Effector memory CD4-positive, alpha-beta T cell (primary cell): ENCODE data around the gene PTPN22.

Experiments
- DNase-seq, 3 donors: peaks; one replicate each; pipeline ENCODE4 v3.0.0-alpha.2; 2020
- H3K27ac ChIP-seq: 2 replicates; pipeline ENCODE4 v1.7.0; 2013; ENCODE audit warnings: mild to moderate bottlenecking, low read length, moderate library complexity; ENCODE audit not compliant: insufficient read depth, poor library complexity, severe bottlenecking
- H3K27me3 ChIP-seq: replicated peaks from 2 replicates; pipeline ENCODE4 v1.7.0; 2013; ENCODE audit warnings: mild to moderate bottlenecking, low read length; ENCODE audit not compliant: insufficient read depth, control insufficient read depth, poor library complexity, severe bottlenecking
- H3K36me3 ChIP-seq: 2 replicates; pipeline ENCODE4 v1.7.0; 2013; ENCODE audit warnings: mild to moderate bottlenecking, low read length, moderate library complexity; ENCODE audit not compliant: control insufficient read depth, insufficient read depth
- H3K4me1 ChIP-seq: 2 replicates; pipeline ENCODE4 v1.7.0; 2013; ENCODE audit warnings: low read length, mild to moderate bottlenecking; ENCODE audit not compliant: control insufficient read depth, insufficient read depth, poor library complexity, severe bottlenecking
- H3K4me3 ChIP-seq: 2 replicates; pipeline ENCODE4 v1.7.0; 2013; ENCODE audit warnings: low read length, low read depth, mild to moderate bottlenecking; ENCODE audit not compliant: insufficient read depth, poor library complexity, severe bottlenecking
- H3K9me3 ChIP-seq: 2 replicates; pipeline ENCODE4 v1.7.0; 2013; ENCODE audit warnings: mild to moderate bottlenecking, low read length, moderate library complexity; ENCODE audit not compliant: control insufficient read depth

Gene PTPN22

DNA sequence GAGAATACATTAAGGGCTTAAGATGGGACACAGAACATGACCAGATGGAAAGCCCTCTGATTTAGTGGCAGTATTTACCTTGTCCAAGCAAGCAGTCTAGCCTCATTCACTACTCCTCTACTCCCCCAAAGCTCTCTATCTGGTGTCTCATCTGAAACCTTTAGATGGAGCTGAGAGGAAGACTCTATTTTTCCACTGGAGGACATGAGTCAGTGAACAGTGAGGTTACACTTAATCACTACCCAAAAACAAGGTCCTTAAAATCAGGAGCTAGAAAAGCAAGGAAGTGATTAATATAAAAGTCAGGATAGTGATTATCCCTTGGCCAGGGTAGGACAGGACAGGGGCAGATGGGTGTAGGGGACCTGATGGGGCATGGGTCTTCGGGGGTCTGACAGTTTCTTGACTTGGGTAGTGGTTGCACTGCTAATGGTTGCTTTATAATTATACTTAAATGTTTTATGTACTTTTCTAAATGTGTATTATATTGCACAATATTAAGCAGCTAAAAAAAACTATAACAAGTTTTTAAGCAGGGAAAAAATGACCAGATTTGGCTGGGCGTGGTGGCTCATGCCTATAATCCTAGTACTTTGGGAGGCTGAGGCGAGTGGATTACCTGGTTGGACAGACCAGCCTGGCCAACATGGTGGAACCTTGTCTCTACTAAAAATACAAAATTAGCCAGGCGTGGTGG, 3.0 kb downstream of the PTPN22 start:
- H3K27me3 ChIP-seq, result no peaks in the 10 kb centered on the region
- no peak overlapping the region for H3K4me3 ChIP-seq
- no peak for DNase-seq
- no peak overlapping the region for H3K27ac ChIP-seq
- H3K36me3 ChIP-seq, result no peaks in the 10 kb centered on the region
- no peaks in the 10 kb centered on the region for H3K9me3 ChIP-seq
- H3K4me1 ChIP-seq, result peaks cover 29% of the 10 kb centered on the region

DNA sequence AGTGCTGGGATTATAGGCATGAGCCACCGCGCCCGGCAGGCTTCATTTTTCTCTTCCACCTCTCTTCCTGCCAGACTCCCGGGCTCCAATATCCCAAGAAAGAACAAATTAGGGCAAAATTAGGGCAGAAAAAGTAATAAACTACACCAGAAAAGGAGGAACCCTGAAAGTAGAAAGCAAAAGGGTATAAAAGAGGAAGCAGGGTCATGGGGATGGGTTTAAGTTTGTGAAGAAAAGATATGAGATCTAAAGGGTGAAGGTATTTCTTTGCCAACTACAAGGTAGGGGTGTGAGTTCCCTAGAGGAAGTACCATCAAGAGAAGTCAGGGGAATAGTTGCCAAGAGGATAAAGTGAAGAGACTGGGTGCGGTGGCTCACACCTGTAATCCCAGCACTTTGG, 9.9 kb downstream of the PTPN22 start:
- H3K4me1 ChIP-seq, result no peaks in the 10 kb centered on the region
- no peak for DNase-seq
- H3K4me3 ChIP-seq, result no peak overlapping the region
- peaks cover 11% of the 10 kb centered on the region for H3K36me3 ChIP-seq
- H3K9me3 ChIP-seq, result no peaks in the 10 kb centered on the region
- H3K27ac ChIP-seq, result no peak overlapping the region
- H3K27me3 ChIP-seq, result no peaks in the 10 kb centered on the region

DNA sequence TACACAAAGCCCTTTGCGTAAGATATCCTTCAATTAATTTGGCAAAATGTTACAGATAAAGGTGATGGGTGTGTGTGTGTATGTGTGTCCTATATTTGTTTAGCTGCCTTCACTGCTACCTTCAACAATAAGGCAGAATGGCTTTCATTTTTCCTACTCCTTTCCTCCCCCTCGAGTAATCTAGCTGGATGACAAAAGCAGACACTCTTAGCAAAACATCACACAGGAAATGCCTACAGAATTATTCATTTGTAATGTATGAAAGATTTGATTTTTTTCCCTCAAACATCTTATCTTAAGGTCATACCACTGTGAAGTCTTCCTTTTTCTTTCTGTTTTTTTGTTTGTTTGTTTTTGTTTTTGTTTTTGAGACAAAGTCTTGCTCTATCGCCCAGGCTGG, 10.6 kb downstream of the PTPN22 start:
- Histone ChIP-seq H3K27me3 (no peaks in the 10 kb centered on the region), H3K9me3 (no peaks in the 10 kb centered on the region), H3K36me3 (peaks cover 13% of the 10 kb centered on the region), H3K4me3 (no peak overlapping the region), H3K4me1 (no peaks in the 10 kb centered on the region), H3K27ac (no peak overlapping the region)
- DNase-seq, result no peak

DNA sequence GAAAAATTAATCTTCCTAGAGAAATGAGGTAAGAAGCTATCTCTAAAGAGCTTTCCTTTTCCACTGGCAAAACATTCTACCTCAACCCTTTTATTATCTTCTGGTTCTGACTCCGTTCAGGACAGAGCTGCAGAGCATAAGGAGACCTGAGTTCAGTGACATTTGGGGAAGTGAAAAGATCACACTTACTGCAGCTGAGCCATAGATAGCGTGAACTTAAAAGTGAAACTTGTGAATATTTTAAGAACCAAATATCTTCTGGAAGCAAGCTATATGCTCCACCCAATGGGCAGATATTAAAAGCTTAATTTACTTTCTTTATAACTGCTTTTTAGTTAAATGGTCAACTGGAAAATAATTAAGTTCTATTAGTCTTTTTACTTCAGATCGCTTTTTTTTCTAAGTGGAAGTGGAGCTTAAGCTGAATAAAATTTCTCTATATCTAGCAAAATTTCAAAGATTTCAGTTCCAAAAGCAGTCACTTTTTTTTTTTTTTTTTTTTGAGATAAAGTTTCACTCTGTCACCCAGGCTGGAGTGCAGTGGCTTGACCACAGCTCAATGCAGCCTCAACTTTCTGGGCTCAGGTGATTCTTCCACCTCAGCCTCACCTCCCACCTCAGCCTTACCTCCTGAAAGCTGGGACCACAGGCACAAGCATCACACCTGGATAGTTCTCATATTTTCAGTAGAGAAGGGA, 11.9 kb downstream of the PTPN22 start:
- Histone ChIP-seq H3K27me3 (no peaks in the 10 kb centered on the region), H3K36me3 (peaks cover 19% of the 10 kb centered on the region), H3K27ac (no peak overlapping the region), H3K4me3 (no peak overlapping the region), H3K9me3 (no peaks in the 10 kb centered on the region), H3K4me1 (no peaks in the 10 kb centered on the region)
- no peak for DNase-seq

DNA sequence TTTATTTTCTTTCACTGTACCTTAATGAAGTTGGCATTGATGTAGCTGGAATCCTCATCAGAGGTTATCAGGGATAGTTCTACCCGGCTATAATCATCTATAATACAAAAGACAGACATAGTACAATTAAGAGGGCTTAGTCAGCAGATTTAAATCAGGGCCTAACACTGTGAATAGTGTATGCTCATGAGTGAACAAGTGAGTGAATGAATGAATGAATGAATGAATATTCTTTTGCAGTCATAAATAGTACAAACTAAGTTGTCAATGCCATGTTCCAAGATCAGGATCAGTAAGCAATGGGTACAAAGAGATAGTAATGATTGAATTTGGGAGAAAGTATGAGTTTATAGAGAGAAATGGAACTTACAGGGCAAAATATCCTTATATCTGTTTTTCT, 12.5 kb downstream of the PTPN22 start:
- Histone ChIP-seq H3K4me3 (no peak overlapping the region), H3K4me1 (no peaks in the 10 kb centered on the region), H3K27ac (no peak overlapping the region), H3K27me3 (no peaks in the 10 kb centered on the region), H3K36me3 (peaks cover 25% of the 10 kb centered on the region), H3K9me3 (no peaks in the 10 kb centered on the region)
- no peak for DNase-seq

DNA sequence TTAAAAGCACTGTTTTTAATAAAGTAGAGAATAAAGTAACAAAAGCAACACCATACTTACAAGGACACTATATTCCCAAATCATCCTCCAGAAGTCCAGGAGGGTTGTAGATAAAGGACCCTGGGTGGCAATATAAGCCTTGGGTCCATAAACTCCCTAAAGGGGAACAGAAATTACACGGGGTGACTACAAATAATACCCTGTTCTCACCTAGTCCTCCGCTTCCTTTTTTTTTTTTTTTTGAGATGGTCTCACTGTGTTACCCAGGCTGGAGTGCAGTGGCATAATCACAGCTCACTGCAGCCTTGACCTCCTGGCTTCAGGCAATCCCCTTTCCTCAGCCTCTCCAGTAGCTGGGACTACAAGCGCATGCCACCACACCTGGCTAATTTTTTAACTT, 13.1 kb downstream of the PTPN22 start:
- H3K4me3 ChIP-seq, result no peak overlapping the region
- H3K36me3 ChIP-seq, result peaks cover 25% of the 10 kb centered on the region
- H3K27ac ChIP-seq, result no peak overlapping the region
- H3K4me1 ChIP-seq, result no peaks in the 10 kb centered on the region
- no peaks in the 10 kb centered on the region for H3K9me3 ChIP-seq
- H3K27me3 ChIP-seq, result no peaks in the 10 kb centered on the region
- no peak for DNase-seq

DNA sequence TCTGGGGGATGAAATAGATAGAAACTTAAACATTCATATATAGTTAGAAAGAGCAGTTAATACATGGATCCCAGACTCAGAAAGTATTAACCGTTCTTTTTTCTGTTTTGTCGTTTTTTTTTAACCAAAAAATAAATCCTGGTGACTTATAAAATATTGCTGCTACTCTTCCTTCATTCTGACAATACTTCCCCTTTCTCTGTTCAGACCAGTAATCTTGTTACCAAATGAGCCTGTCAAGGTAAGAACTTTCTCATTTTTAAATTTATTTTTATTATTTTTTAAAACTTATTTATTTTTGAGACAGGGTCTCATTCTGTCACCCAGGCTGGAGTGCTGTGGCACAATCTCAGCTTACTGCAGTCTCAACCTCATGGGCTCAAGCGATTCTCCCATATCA, 13.7 kb downstream of the PTPN22 start:
- no peaks in the 10 kb centered on the region for H3K4me1 ChIP-seq
- no peak overlapping the region for H3K4me3 ChIP-seq
- DNase-seq, result no peak
- peaks cover 25% of the 10 kb centered on the region for H3K36me3 ChIP-seq
- no peak overlapping the region for H3K27ac ChIP-seq
- no peaks in the 10 kb centered on the region for H3K9me3 ChIP-seq
- no peaks in the 10 kb centered on the region for H3K27me3 ChIP-seq

DNA sequence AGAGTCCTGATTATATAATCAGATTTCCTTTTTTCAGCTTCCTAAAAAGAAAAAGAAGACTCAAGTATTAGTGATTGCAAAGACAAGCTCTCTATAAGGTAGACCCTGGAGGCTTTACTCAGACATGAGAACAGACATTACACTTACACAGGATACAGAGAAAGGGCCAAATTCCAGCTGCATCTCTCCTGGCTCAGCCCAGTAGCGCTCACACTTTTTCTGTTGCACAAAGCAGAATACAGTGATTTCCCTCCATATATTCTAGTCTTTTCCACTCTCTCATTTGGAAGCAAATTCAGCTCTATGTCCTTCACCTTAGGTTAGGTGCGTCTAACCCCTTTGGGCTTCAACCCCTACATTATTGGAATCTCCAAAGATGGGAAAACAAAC, 15.1 kb downstream of the PTPN22 start:
- Histone ChIP-seq H3K27ac (no peak overlapping the region), H3K9me3 (no peaks in the 10 kb centered on the region), H3K36me3 (peaks cover 25% of the 10 kb centered on the region), H3K4me1 (no peaks in the 10 kb centered on the region), H3K4me3 (no peak overlapping the region), H3K27me3 (no peaks in the 10 kb centered on the region)
- no peak for DNase-seq

DNA sequence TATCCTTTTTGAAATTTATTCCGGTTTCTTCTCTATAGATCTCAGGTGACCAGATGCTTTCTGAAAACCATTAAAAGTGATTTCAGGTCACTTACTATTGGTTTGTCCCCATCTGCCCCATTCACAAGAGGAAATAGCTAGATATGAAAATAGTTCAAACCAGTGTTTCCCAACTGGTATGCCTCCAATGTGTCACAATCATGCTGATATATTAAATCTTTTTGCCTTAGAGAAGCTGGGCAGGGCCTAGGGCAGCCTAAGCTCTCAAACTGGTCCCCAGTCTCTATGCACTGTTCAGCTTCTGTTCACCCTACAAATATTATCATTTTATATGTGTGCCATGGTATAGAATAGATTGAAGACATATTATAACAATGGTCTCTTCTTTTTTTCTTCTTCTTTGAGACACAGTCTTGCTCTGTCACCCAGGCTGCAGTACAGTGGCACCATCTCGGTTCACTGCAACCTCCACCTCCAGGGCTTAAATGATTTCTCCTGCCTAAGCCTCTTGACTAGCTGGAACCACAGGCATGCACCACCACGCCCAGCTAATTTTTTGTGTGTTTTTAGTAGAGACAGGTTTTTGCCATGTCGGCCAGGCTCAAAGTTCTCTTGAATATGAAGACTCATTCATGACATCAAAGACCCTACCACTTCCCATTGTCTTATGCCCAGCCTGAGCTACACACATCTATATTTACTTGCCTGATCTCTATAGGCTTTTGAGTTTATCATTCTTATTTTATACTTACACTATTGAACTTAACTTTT, 15.7 kb downstream of the PTPN22 start:
- Histone ChIP-seq H3K4me3 (no peak overlapping the region), H3K27me3 (no peaks in the 10 kb centered on the region), H3K9me3 (no peaks in the 10 kb centered on the region), H3K36me3 (peaks cover 25% of the 10 kb centered on the region), H3K27ac (no peak overlapping the region), H3K4me1 (no peaks in the 10 kb centered on the region)
- no peak for DNase-seq

DNA sequence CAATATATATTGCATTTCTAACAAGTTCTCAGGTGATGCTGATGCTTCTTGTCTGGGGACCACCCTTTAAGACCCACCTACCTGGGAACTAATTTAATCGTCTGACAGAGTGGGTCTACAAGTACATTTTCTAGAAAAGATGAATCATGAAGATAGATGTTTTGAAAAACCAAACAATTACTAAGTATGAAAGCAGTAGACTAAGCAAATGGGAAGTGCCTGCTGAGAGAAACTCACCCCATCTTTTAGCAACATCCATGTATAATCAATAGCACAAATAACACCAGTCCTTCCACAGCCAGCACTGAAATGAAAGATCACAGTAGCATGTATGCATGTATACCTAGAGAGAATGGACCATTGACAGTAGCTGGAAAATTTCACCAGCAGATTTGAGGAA, 17.3 kb downstream of the PTPN22 start:
- Histone ChIP-seq H3K27me3 (no peaks in the 10 kb centered on the region), H3K36me3 (peaks cover 24% of the 10 kb centered on the region), H3K4me3 (no peak overlapping the region), H3K9me3 (no peaks in the 10 kb centered on the region), H3K4me1 (no peaks in the 10 kb centered on the region), H3K27ac (no peak overlapping the region)
- no peak for DNase-seq
